Lower lobe of right lung (tissue), 2 donors: ENCODE measurements around the gene FLRT2. TPM values are rescaled to one million over a fixed set of nuclear protein-coding genes. Genes with fewer than 3 reads are reported as not detected.

ENCODE experiments used
- ATAC-seq, 2 donors: fragments of 200-7000 bp; cut with Tn5 transposase; one replicate each; pipeline ENCODE4 v1.9.1; 2020 to 2022; ENCODE audit warnings: mild to moderate bottlenecking in 2 of 2, moderate library complexity in 2 of 2
- DNase-seq: peaks from one replicate; pipeline ENCODE4 v3.0.0-alpha.2; 2020
- H3K27ac ChIP-seq: fragments of 200-600 bp; one replicate; pipeline ENCODE4 v1.8.0; 2022
- H3K27me3 ChIP-seq: fragments of 200-600 bp; one replicate; pipeline ENCODE4 v1.8.0; 2022; ENCODE audit warnings: low read depth
- H3K36me3 ChIP-seq: fragments of 200-600 bp; one replicate; pipeline ENCODE4 v1.8.0; 2022; ENCODE audit warnings: mild to moderate bottlenecking
- H3K4me1 ChIP-seq: fragments of 200-600 bp; one replicate; pipeline ENCODE4 v1.8.0; 2022
- H3K4me3 ChIP-seq: fragments of 200-600 bp; one replicate; pipeline ENCODE4 v1.8.0; 2022; ENCODE audit warnings: mild to moderate bottlenecking
- H3K9me3 ChIP-seq: fragments of 200-600 bp; one replicate; pipeline ENCODE4 v1.8.0; 2022
- CTCF ChIP-seq: fragments of 200-600 bp; IDR thresholded peaks from one replicate; pipeline ENCODE4 v1.8.0; 2022; ENCODE audit warnings: antibody characterized with exemption, mild to moderate bottlenecking
- intact Hi-C: fragments of 100-400 bp; cut with DNase I; formaldehyde crosslinking; loops from one replicate; pipeline ENCODE4 v1.11.0; 2022
- total RNA-seq: library from RNA; stranded (reverse); fragmentation: NEBNext Ultra II Directional; extraction: Animal tissue kit (Norgen Biotek cat#: 25700); gene quantifications from one replicate; pipeline ENCODE4 v1.2.1, GENCODE V29; 2021
- donor health status: DM: no; HTN: yes; CAD: no; lungs with severe emphysema.

Gene FLRT2
- total RNA-seq, 1 donor from 2014 or later = 14.3 TPM

GRCh38 chr14:85663256-85663655 lies 133.3 kb downstream of the FLRT2 start:
- H3K4me1 ChIP-seq = no peaks in the 10 kb centered on the region
- no peak for ATAC-seq
- no peaks in the 10 kb centered on the region for H3K27me3 ChIP-seq
- no peaks in the 10 kb centered on the region for H3K9me3 ChIP-seq
- no peak for DNase-seq
- H3K36me3 ChIP-seq = no peaks in the 10 kb centered on the region
- H3K4me3 ChIP-seq = no peak overlapping the region
- intact Hi-C loops = no loop called here
- H3K27ac ChIP-seq = no peak overlapping the region
- no peak for TF ChIP-seq CTCF

- Histone ChIP-seq H3K27me3 (no peaks in the 10 kb centered on the region), H3K9me3 (no peaks in the 10 kb centered on the region), H3K4me1 (no peaks in the 10 kb centered on the region), H3K36me3 (no peaks in the 10 kb centered on the region), H3K27ac (no peak overlapping the region), H3K4me3 (no peak overlapping the region)
- DNase-seq (no peak), ATAC-seq (no peak)
- intact Hi-C loops = no loop called here
- TF ChIP-seq CTCF = no peak
These were observed 133.7 kb downstream of the FLRT2 start for GRCh38 chr14:85663667-85664066.

GRCh38 chr14:85675957-85676356 lies 146.0 kb downstream of the FLRT2 start:
- ATAC-seq = no peak
- Histone ChIP-seq H3K9me3 (no peaks in the 10 kb centered on the region), H3K27ac (no peak overlapping the region), H3K4me3 (no peak overlapping the region), H3K27me3 (no peaks in the 10 kb centered on the region), H3K36me3 (no peaks in the 10 kb centered on the region), H3K4me1 (no peaks in the 10 kb centered on the region)
- no peak for DNase-seq
- intact Hi-C loops = no loop called here
- TF ChIP-seq CTCF = no peak

- H3K4me1 ChIP-seq = no peaks in the 10 kb centered on the region
- intact Hi-C loops = no loop called here
- no peak for TF ChIP-seq CTCF
- no peak overlapping the region for H3K4me3 ChIP-seq
- DNase-seq (no peak), ATAC-seq (no peak)
- H3K36me3 ChIP-seq = no peaks in the 10 kb centered on the region
- no peaks in the 10 kb centered on the region for H3K27me3 ChIP-seq
- no peak overlapping the region for H3K27ac ChIP-seq
- no peaks in the 10 kb centered on the region for H3K9me3 ChIP-seq
These were observed 157.0 kb downstream of the FLRT2 start for GRCh38 chr14:85686908-85687307.

- Histone ChIP-seq H3K36me3 (no peaks in the 10 kb centered on the region), H3K27me3 (no peaks in the 10 kb centered on the region), H3K4me1 (no peaks in the 10 kb centered on the region), H3K27ac (no peak overlapping the region), H3K9me3 (no peaks in the 10 kb centered on the region), H3K4me3 (no peak overlapping the region)
- intact Hi-C loops = no loop called here
- TF ChIP-seq CTCF = no peak
- ATAC-seq = no peak
- no peak for DNase-seq
These were observed 157.5 kb downstream of the FLRT2 start for GRCh38 chr14:85687456-85687855.

- ATAC-seq (peak; percentile 41 to 49), DNase-seq (no peak)
- H3K4me1 ChIP-seq = no peaks in the 10 kb centered on the region
- H3K4me3 ChIP-seq = no peak overlapping the region
- no peak for TF ChIP-seq CTCF
- intact Hi-C loops = no loop called here
- no peaks in the 10 kb centered on the region for H3K36me3 ChIP-seq
- no peak overlapping the region for H3K27ac ChIP-seq
- no peaks in the 10 kb centered on the region for H3K27me3 ChIP-seq
- H3K9me3 ChIP-seq = no peaks in the 10 kb centered on the region
These were observed 158.1 kb downstream of the FLRT2 start for GRCh38 chr14:85688006-85688405.
